BJ (cell line): ENCODE results near the gene HOXD3. TPM values are rescaled to one million over a fixed set of nuclear protein-coding genes. Genes with fewer than 3 reads are reported as not detected.

ENCODE experiments used
- CTCF ChIA-PET: fragments of 350-600 bp; formaldehyde crosslinking; extraction: SDS; loops from one replicate; lab custom pipeline; 2021; ENCODE audit warnings: antibody characterized with exemption, inconsistent platforms; lab: Yijun Ruan, JAX
- POLR2A ChIA-PET: fragments of 300-600 bp; sonication (Branson Sonifier 250); formaldehyde crosslinking; extraction: SDS; loops from one replicate; lab custom pipeline; 2021; ENCODE audit warnings: antibody characterized with exemption; lab: Charles Lee
- DNase-seq: peaks from one replicate; pipeline ENCODE4 v3.0.0-alpha.2; 2011; ENCODE audit warnings: low read depth
- H3K27me3 ChIP-seq: 2 replicates; pipeline ENCODE4 v1.6.0; 2011; ENCODE audit warnings: low read length; ENCODE audit not compliant: control insufficient read depth, insufficient read depth
- H3K36me3 ChIP-seq: 2 replicates; pipeline ENCODE4 v1.5.1; 2011; ENCODE audit warnings: low read length; ENCODE audit not compliant: control insufficient read depth, insufficient read depth
- H3K4me3 ChIP-seq: 2 replicates; pipeline ENCODE4 v1.5.1; 2011; ENCODE audit warnings: low read depth, mild to moderate bottlenecking, control low read depth, low read length
- CTCF ChIP-seq: IDR thresholded peaks from 2 replicates; pipeline ENCODE4 v1.5.1; 2011; ENCODE audit warnings: low read depth, mild to moderate bottlenecking, control low read depth, inconsistent platforms, low read length, moderate library complexity; ENCODE audit not compliant: insufficient read depth
- polyA plus RNA-seq: library from polyadenylated mRNA; depleted of rRNA; stranded (reverse); fragments of >200 nt; gene quantifications from 2 replicates; pipeline ENCODE4 v1.2.3, GENCODE V29; 2011

Gene HOXD3
- polyA plus RNA-seq, 1 experiment: not detected

GRCh38 chr2:176155356-176156044 lies 1.6 kb upstream of the HOXD3 start:
- H3K4me3 ChIP-seq: no peak overlapping the region
- H3K36me3 ChIP-seq: no peaks in the 10 kb centered on the region
- no peak for TF ChIP-seq CTCF
- peaks cover 54% of the 10 kb centered on the region for H3K27me3 ChIP-seq
- DNase-seq: no peak
- POLR2A ChIA-PET: no interaction called here
- CTCF ChIA-PET: interaction anchor here (0.8 to 1.3 kb wide), 5 partner anchors 11 to 481 kb away, joined by 3 to 5 read pairs (median 4); no protein-coding TSS in a partner anchor

GRCh38 chr2:176156301-176156806 lies 753 bp upstream of the HOXD3 start:
- no peak for TF ChIP-seq CTCF
- ChIA-PET CTCF (interaction anchor here (0.9 kb wide), 1 partner anchor 15 kb away, joined by 5 read pairs; no protein-coding TSS in a partner anchor), POLR2A (no interaction called here)
- Histone ChIP-seq H3K4me3 (no peak overlapping the region), H3K27me3 (peaks cover 54% of the 10 kb centered on the region), H3K36me3 (no peaks in the 10 kb centered on the region)
- DNase-seq: no peak

GRCh38 chr2:176157499-176158185 lies 535 bp downstream of the HOXD3 start:
- TF ChIP-seq CTCF: no peak
- no peak for DNase-seq
- Histone ChIP-seq H3K4me3 (no peak overlapping the region), H3K36me3 (no peaks in the 10 kb centered on the region), H3K27me3 (peaks cover 54% of the 10 kb centered on the region)
- ChIA-PET POLR2A (no interaction called here), CTCF (no interaction called here)

- Histone ChIP-seq H3K36me3 (no peaks in the 10 kb centered on the region), H3K4me3 (no peak overlapping the region), H3K27me3 (peaks cover 59% of the 10 kb centered on the region)
- DNase-seq: no peak
- TF ChIP-seq CTCF: no peak
- CTCF ChIA-PET: no interaction called here
- POLR2A ChIA-PET: no interaction called here
Observed at GRCh38 chr2:176158186-176158591, 1.1 kb downstream of the HOXD3 start.
